Measurements from ENCODE around the gene AMIGO2. TPM values are rescaled to one million over a fixed set of nuclear protein-coding genes. Genes with fewer than 3 reads are reported as not detected.

Gene AMIGO2
- total and polyA plus RNA-seq, 9 of the 15 experiments (the other 6 are each of a cell fraction or from before 2014, with no cell fraction given): 2.0 to 8.3 (median 3.8) TPM

DNA sequence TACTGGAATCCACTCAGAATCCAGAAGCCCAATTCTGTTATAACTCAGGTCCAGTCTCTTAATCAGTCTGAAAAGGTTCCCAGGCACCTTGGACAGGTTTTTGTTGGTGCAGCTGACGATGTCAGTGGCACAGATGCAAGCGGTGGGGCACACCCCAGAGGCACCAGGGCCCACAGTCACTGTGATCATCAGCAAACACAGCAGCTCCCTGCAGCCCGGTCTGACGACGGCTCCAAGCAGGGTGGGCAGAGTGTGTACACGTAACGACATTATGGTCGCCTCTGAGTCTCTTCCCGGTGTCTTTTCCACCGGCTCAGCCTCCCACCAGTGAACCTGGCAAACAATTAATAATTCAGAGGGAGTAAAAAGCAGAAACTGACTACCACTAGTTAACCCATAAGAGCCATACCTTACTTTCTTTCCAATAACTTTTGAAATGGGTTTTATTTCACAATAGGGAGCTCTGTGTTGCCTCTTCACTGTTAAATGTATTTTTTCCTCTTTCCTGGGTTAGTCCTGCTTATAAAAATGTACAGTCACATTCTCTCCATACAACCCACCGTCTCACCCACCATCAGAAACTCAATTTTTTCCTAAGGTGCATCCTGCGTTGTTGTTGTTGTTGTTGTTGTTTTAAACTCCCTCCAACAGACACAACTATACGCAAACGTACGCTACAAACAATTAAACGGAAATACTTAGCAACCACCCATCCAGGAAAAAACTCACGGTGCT is 859 bp downstream of the AMIGO2 start (continued):
- TF ChIP-seq NFRKB (IDR thresholded peaks at IDR 0.05; ENCODE audit: low read depth) (peak; percentile 59; the same call in 1 of the 2 replicates), GATAD2B (IDR thresholded peaks at IDR 0.05; ENCODE audit: borderline replicate concordance) (no peak), PTBP1 (IDR thresholded peaks at IDR 0.05; ENCODE audit: low read depth, low read length) (no peak), NCOA1 (IDR thresholded peaks at IDR 0.05; ENCODE audit: low read depth) (no peak), ZNF282 (CRISPR knock-in tag; IDR thresholded peaks at IDR 0.05) (no peak), KLF16 (IDR thresholded peaks at IDR 0.05) (no peak), GTF2F1 (IDR thresholded peaks at IDR 0.05; ENCODE audit: low read depth, low read length) (no peak), CBX1 (IDR thresholded peaks at IDR 0.05; ENCODE audit: low read depth) (no peak), RHOXF2B (CRISPR knock-in tag; conservative IDR thresholded peaks at IDR 0.05) (no peak), SMARCA5 (IDR thresholded peaks at IDR 0.05) (no peak), HDGF (IDR thresholded peaks at IDR 0.05) (no peak), FOXK2 (conservative IDR thresholded peaks at IDR 0.05 in 1 of 2, IDR thresholded peaks at IDR 0.05 in 1 of 2; ENCODE audit: low read depth in 2 of 2) (peak; percentile 55 to 56; a peak in 3 of 4 replicates), ARHGAP35 (IDR thresholded peaks at IDR 0.05; ENCODE audit: partially characterized antibody) (no peak), CEBPB (tag; IDR thresholded peaks at IDR 0.05) (peak; percentile 78)
- TF ChIP-seq, protein P1, sequence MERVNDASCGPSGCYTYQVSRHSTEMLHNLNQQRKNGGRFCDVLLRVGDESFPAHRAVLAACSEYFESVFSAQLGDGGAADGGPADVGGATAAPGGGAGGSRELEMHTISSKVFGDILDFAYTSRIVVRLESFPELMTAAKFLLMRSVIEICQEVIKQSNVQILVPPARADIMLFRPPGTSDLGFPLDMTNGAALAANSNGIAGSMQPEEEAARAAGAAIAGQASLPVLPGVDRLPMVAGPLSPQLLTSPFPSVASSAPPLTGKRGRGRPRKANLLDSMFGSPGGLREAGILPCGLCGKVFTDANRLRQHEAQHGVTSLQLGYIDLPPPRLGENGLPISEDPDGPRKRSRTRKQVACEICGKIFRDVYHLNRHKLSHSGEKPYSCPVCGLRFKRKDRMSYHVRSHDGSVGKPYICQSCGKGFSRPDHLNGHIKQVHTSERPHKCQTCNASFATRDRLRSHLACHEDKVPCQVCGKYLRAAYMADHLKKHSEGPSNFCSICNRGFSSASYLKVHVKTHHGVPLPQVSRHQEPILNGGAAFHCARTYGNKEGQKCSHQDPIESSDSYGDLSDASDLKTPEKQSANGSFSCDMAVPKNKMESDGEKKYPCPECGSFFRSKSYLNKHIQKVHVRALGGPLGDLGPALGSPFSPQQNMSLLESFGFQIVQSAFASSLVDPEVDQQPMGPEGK (CRISPR knock-in tag; IDR thresholded peaks at IDR 0.05; ENCODE audit: borderline replicate concordance): 0 out of 2 replicates have a peak, but pooled peaks have one; percentile 42
- TF ChIP-seq, protein P2, sequence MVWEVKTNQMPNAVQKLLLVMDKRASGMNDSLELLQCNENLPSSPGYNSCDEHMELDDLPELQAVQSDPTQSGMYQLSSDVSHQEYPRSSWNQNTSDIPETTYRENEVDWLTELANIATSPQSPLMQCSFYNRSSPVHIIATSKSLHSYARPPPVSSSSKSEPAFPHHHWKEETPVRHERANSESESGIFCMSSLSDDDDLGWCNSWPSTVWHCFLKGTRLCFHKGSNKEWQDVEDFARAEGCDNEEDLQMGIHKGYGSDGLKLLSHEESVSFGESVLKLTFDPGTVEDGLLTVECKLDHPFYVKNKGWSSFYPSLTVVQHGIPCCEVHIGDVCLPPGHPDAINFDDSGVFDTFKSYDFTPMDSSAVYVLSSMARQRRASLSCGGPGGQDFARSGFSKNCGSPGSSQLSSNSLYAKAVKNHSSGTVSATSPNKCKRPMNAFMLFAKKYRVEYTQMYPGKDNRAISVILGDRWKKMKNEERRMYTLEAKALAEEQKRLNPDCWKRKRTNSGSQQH (CRISPR knock-in tag; IDR thresholded peaks at IDR 0.05): no peak
- TF ChIP-seq, protein P3, sequence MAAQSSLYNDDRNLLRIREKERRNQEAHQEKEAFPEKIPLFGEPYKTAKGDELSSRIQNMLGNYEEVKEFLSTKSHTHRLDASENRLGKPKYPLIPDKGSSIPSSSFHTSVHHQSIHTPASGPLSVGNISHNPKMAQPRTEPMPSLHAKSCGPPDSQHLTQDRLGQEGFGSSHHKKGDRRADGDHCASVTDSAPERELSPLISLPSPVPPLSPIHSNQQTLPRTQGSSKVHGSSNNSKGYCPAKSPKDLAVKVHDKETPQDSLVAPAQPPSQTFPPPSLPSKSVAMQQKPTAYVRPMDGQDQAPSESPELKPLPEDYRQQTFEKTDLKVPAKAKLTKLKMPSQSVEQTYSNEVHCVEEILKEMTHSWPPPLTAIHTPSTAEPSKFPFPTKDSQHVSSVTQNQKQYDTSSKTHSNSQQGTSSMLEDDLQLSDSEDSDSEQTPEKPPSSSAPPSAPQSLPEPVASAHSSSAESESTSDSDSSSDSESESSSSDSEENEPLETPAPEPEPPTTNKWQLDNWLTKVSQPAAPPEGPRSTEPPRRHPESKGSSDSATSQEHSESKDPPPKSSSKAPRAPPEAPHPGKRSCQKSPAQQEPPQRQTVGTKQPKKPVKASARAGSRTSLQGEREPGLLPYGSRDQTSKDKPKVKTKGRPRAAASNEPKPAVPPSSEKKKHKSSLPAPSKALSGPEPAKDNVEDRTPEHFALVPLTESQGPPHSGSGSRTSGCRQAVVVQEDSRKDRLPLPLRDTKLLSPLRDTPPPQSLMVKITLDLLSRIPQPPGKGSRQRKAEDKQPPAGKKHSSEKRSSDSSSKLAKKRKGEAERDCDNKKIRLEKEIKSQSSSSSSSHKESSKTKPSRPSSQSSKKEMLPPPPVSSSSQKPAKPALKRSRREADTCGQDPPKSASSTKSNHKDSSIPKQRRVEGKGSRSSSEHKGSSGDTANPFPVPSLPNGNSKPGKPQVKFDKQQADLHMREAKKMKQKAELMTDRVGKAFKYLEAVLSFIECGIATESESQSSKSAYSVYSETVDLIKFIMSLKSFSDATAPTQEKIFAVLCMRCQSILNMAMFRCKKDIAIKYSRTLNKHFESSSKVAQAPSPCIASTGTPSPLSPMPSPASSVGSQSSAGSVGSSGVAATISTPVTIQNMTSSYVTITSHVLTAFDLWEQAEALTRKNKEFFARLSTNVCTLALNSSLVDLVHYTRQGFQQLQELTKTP (IDR thresholded peaks at IDR 0.05; ENCODE audit: low read depth in 1 of 2, partially characterized antibody in 2 of 2): peak in 1 of 2 experiments; percentile 29
- TF ChIP-seq, protein P4, sequence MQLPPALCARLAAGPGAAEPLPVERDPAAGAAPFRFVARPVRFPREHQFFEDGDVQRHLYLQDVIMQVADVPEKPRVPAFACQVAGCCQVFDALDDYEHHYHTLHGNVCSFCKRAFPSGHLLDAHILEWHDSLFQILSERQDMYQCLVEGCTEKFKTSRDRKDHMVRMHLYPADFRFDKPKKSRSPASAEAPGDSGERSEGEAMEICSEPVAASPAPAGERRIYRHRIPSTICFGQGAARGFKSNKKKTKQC (CRISPR knock-in tag; IDR thresholded peaks at IDR 0.05): no peak
